Spleen (tissue), 7 donors: ENCODE data around the gene YTHDF1.

Experiments
- POLR2A ChIP-seq, 3 donors: fragments of 450-650 bp; IDR thresholded peaks; one replicate each; pipeline ENCODE4 v1.5.1; 2017; ENCODE audit warnings: antibody characterized with exemption in 3 of 3, mild to moderate bottlenecking in 1 of 3
- POLR2AphosphoS5 ChIP-seq, 3 donors: sonication (generic); formaldehyde crosslinking; IDR thresholded peaks; one replicate each; pipeline ENCODE4 v1.5.1; 2017; ENCODE audit warnings: antibody characterized with exemption in 3 of 3
- TF ChIP-seq, protein P1 (sequence below), 11 experiments: fragments of 200-600 bp in 7 of 11; fragments of 450-650 bp in 4 of 11; sonication (generic) in 4 of 11; IDR thresholded peaks in 8 of 11; conservative IDR thresholded peaks in 3 of 11; 1 replicate in 7 of 11; 2 replicates in 4 of 11; pipeline versions ENCODE4 v1.4.0 to v1.8.0; 2016 to 2021; ENCODE audit warnings: antibody characterized with exemption in 11 of 11, inconsistent platforms in 4 of 11, mild to moderate bottlenecking in 1 of 11
- donor health status: DM: no; HTN: no; CAD: no; lungs with moderate emphysema.
- donor health status: DM: no; HTN: no; CAD: no.
- donor health status: DM: no; HTN: no; CAD: no.

DNA sequence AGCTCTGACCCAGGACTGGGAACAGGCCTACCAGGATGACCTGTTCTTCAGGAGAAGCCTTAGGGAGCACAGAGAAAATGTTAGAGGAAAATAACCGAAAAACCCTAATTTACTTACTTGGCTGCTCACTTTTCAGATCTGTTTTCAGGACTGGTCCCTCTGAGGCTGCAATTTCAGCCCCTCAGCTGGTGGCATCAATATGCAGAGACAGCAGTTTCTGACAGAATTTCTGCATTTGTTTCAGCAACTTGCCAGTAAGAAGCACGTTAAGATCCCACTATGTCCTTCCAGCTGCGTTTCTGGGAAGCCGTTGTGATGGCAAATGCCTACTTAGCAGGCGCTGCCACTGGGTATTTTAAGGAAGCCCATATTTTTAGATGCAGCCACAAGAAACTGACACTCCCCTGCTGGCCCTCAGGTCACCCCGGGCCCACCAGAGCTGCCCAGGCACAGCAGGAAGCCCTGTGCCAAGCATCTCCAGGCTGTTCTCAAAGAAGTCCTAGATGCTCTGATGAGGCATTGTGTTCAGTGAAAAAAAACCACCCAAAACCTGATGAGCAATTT lies 7.5 kb downstream of the YTHDF1 start:
- TF ChIP-seq, protein P1, sequence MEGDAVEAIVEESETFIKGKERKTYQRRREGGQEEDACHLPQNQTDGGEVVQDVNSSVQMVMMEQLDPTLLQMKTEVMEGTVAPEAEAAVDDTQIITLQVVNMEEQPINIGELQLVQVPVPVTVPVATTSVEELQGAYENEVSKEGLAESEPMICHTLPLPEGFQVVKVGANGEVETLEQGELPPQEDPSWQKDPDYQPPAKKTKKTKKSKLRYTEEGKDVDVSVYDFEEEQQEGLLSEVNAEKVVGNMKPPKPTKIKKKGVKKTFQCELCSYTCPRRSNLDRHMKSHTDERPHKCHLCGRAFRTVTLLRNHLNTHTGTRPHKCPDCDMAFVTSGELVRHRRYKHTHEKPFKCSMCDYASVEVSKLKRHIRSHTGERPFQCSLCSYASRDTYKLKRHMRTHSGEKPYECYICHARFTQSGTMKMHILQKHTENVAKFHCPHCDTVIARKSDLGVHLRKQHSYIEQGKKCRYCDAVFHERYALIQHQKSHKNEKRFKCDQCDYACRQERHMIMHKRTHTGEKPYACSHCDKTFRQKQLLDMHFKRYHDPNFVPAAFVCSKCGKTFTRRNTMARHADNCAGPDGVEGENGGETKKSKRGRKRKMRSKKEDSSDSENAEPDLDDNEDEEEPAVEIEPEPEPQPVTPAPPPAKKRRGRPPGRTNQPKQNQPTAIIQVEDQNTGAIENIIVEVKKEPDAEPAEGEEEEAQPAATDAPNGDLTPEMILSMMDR (IDR thresholded peaks at IDR 0.05 in 8 of 11, conservative IDR thresholded peaks at IDR 0.05 in 3 of 11), result no peak
- no peak for TF ChIP-seq POLR2A (IDR thresholded peaks at IDR 0.05)
- TF ChIP-seq POLR2AphosphoS5 (IDR thresholded peaks at IDR 0.05), result no peak
